HG03108 (cell line): ENCODE measurements around the gene GUCY1A2.

Experiments used
- ATAC-seq: cut with Tn5 transposase; IDR thresholded peaks from one replicate; pipeline ENCODE4 v1.9.1; 2021; ENCODE audit warnings: moderate library complexity; ENCODE audit not compliant: unreplicated experiment

GUCY1A2 gene

GRCh38 chr11:106748059-106748458 lies 270.2 kb downstream of the GUCY1A2 start:
- no peak for ATAC-seq

GRCh38 chr11:106745941-106746340 lies 272.3 kb downstream of the GUCY1A2 start:
- no peak for ATAC-seq

GRCh38 chr11:106733635-106734034 lies 284.6 kb downstream of the GUCY1A2 start:
- ATAC-seq = no peak

- ATAC-seq = no peak
Measured at GRCh38 chr11:106728859-106729258, 289.4 kb downstream of the GUCY1A2 start.

- no peak for ATAC-seq
Measured at GRCh38 chr11:106728379-106728778, 289.9 kb downstream of the GUCY1A2 start.

GRCh38 chr11:106727256-106727655 lies 291.0 kb downstream of the GUCY1A2 start:
- no peak for ATAC-seq

- no peak for ATAC-seq
Measured at GRCh38 chr11:106724293-106724892, 293.9 kb downstream of the GUCY1A2 start.

- no peak for ATAC-seq
Measured at GRCh38 chr11:106723071-106723470, 295.2 kb downstream of the GUCY1A2 start.

GRCh38 chr11:106717222-106717621 lies 301.1 kb downstream of the GUCY1A2 start:
- ATAC-seq = no peak

- ATAC-seq = no peak
Measured at GRCh38 chr11:106714199-106714598, 304.1 kb downstream of the GUCY1A2 start.

- ATAC-seq = no peak
Measured at GRCh38 chr11:106708348-106708747, 309.9 kb downstream of the GUCY1A2 start.

GRCh38 chr11:106706355-106706754 lies 311.9 kb downstream of the GUCY1A2 start:
- no peak for ATAC-seq

GRCh38 chr11:106702805-106703204 lies 315.5 kb downstream of the GUCY1A2 start:
- no peak for ATAC-seq

GRCh38 chr11:106697058-106697457 lies 321.2 kb downstream of the GUCY1A2 start:
- ATAC-seq = no peak

- no peak for ATAC-seq
Measured at GRCh38 chr11:106695506-106695905, 322.8 kb downstream of the GUCY1A2 start.

- no peak for ATAC-seq
Measured at GRCh38 chr11:106694501-106694900, 323.8 kb downstream of the GUCY1A2 start.

GRCh38 chr11:106691807-106692365 lies 326.4 kb downstream of the GUCY1A2 start:
- ATAC-seq = no peak

- no peak for ATAC-seq
Measured at GRCh38 chr11:106690923-106691322, 327.4 kb downstream of the GUCY1A2 start.

GRCh38 chr11:106684944-106685343 lies 333.3 kb downstream of the GUCY1A2 start:
- no peak for ATAC-seq

GRCh38 chr11:106683435-106683834 lies 334.8 kb downstream of the GUCY1A2 start:
- ATAC-seq = no peak

- no peak for ATAC-seq
Measured at GRCh38 chr11:106681435-106681834, 336.8 kb downstream of the GUCY1A2 start.

GRCh38 chr11:106679581-106679980 lies 338.7 kb downstream of the GUCY1A2 start:
- ATAC-seq = no peak

- no peak for ATAC-seq
Measured at GRCh38 chr11:106679181-106679580, 339.1 kb downstream of the GUCY1A2 start.
